ENCODE data around the gene DNAH2. TPM values are rescaled to one million over a fixed set of nuclear protein-coding genes. Genes with fewer than 3 reads are reported as not detected.

Gene DNAH2
- total RNA-seq, 1 experiment from 2014 or later: 0.15 TPM

DNA sequence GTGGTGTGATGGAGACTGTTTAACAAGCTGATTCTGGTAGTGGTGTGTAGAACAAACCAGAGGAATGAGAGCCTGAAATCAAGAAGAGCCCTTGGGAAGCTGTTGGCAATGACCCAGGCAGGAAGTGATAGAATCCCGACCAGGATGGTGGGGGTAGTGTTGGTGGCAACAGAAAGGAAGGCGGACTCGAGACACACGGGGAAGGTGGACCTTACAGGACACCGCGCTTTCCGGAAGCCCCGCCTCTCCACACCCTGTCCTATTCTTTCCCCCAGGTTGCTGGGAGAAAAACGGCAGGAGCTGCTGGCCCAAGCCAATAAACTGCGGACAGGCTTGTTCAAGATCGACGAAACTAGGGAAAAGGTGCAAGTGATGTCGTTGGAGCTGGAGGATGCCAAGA is 86.4 kb downstream of the DNAH2 start:
- DNase-seq: peak; percentile 71
- H3K4me3 Mint-ChIP-seq: no peak overlapping the region
- H3K27me3 Mint-ChIP-seq (ENCODE audit: low read depth): peaks cover 26% of the 10 kb centered on the region
- no peak overlapping the region for H2BK12ac ChIP-seq (ENCODE audit: insufficient read length, low read depth, low read length)
- no peak overlapping the region for H3T11ph ChIP-seq (ENCODE audit: low read length)
- H2BK20ac ChIP-seq (ENCODE audit: low read depth, low read length, poor library complexity, severe bottlenecking): no peak overlapping the region
- no peak overlapping the region; the same call in 1 of the 2 replicates for H3K14ac ChIP-seq (ENCODE audit: insufficient read depth, low read length)
- no peaks in the 10 kb centered on the region for H3K23me2 ChIP-seq (ENCODE audit: insufficient read length, low read depth, low read length, poor library complexity, severe bottlenecking)
- H3K4me1 ChIP-seq (ENCODE audit: insufficient read depth, low read length): no peaks in the 10 kb centered on the region
- no peak overlapping the region for H2BK5ac ChIP-seq (ENCODE audit: insufficient read length, low read length)
- H3K4me1 Mint-ChIP-seq: peaks cover 6 to 10% of the 10 kb centered on the region in 2 experiments
- H3K9me3 Mint-ChIP-seq: peaks cover 0 to 3% of the 10 kb centered on the region in 2 experiments; a peak in 4 of 5 replicates
- no peak overlapping the region for H2BK120ac ChIP-seq (ENCODE audit: low read depth, low read length, poor library complexity, severe bottlenecking)
- H4K20me1 ChIP-seq (ENCODE audit: control insufficient read depth, insufficient read depth, insufficient read length): no peaks in the 10 kb centered on the region
- no peak overlapping the region for H2AFZ ChIP-seq (ENCODE audit: low read length)
- H3K4ac ChIP-seq (ENCODE audit: low read depth, low read length): no peak overlapping the region
- no peaks in the 10 kb centered on the region for H3K79me2 ChIP-seq (ENCODE audit: insufficient read depth, low read length)
- H3K9me3 ChIP-seq (ENCODE audit: control insufficient read depth, low read depth, low read length): no peaks in the 10 kb centered on the region
- H3K36me3 Mint-ChIP-seq (ENCODE audit: insufficient read depth in 1 of 3, low read depth in 3 of 3): no peaks in the 10 kb centered on the region
- peak overlapping the region in 1 of 3 experiments; percentile 37; a peak in 2 of 7 replicates for H3K27ac Mint-ChIP-seq
- no peak overlapping the region for H4K91ac ChIP-seq (ENCODE audit: insufficient read length, low read depth, low read length)
- no peak overlapping the region for H4K8ac ChIP-seq (replicated peaks; ENCODE audit: insufficient read length, low read depth, low read length)
- no peak overlapping the region for H2AK5ac ChIP-seq (ENCODE audit: insufficient read length, low read length)
- H4K5ac ChIP-seq (ENCODE audit: insufficient read length, low read depth, low read length): no peak overlapping the region
- no peak overlapping the region for H3K9ac ChIP-seq (ENCODE audit: extremely low read depth, insufficient read length, low read length)
- no peak overlapping the region for H3K4me2 ChIP-seq (ENCODE audit: insufficient read depth, insufficient read length, low read length)
- H3K18ac ChIP-seq (ENCODE audit: insufficient read length, low read depth, low read length): no peak overlapping the region
- H3K27me3 ChIP-seq (ENCODE audit: insufficient read depth, low read length): no peaks in the 10 kb centered on the region; the same call in 1 of the 2 replicates
- H3K56ac ChIP-seq (ENCODE audit: insufficient read length, low read depth, low read length): no peak overlapping the region
- TF ChIP-seq, protein P1, sequence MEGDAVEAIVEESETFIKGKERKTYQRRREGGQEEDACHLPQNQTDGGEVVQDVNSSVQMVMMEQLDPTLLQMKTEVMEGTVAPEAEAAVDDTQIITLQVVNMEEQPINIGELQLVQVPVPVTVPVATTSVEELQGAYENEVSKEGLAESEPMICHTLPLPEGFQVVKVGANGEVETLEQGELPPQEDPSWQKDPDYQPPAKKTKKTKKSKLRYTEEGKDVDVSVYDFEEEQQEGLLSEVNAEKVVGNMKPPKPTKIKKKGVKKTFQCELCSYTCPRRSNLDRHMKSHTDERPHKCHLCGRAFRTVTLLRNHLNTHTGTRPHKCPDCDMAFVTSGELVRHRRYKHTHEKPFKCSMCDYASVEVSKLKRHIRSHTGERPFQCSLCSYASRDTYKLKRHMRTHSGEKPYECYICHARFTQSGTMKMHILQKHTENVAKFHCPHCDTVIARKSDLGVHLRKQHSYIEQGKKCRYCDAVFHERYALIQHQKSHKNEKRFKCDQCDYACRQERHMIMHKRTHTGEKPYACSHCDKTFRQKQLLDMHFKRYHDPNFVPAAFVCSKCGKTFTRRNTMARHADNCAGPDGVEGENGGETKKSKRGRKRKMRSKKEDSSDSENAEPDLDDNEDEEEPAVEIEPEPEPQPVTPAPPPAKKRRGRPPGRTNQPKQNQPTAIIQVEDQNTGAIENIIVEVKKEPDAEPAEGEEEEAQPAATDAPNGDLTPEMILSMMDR (conservative IDR thresholded peaks at IDR 0.05): no peak
- WGBS (ENCODE audit: extremely low coverage, insufficient read length, low lambda C conversion rate): no CpG with 5 or more reads among the region's 13 CpGs
- no peak overlapping the region for H3K27ac ChIP-seq (ENCODE audit: insufficient read length, low read depth, low read length)
- H3K23ac ChIP-seq (ENCODE audit: insufficient read length, low read depth, low read length): no peak overlapping the region
- no peaks in the 10 kb centered on the region for H3K79me1 ChIP-seq (ENCODE audit: insufficient read depth, low read depth, low read length, poor library complexity, severe bottlenecking)
- H2BK15ac ChIP-seq (ENCODE audit: low read depth, low read length): no peak overlapping the region
